ENCODE data around the gene HNF4A. TPM values are rescaled to one million over a fixed set of nuclear protein-coding genes. Genes with fewer than 3 reads are reported as not detected.

HNF4A gene
- total RNA-seq, 1 donor from 2014 or later: not detected

GRCh38 chr20:44358776-44359175, 3.3 kb downstream of the HNF4A start:
- peaks cover 2 to 7% (median 5%) of the 10 kb centered on the region in 3 donors for H3K27me3 ChIP-seq (ENCODE audit: control insufficient read depth in 3 of 3, insufficient read depth in 3 of 3, low read length in 3 of 3)
- H3K9me3 ChIP-seq (ENCODE audit: control insufficient read depth in 3 of 3, low read length in 3 of 3): no peaks in the 10 kb centered on the region
- no peak overlapping the region for H3K9ac ChIP-seq (ENCODE audit: low read depth in 1 of 3, low read length in 3 of 3)
- no peak overlapping the region for H3K27ac ChIP-seq (ENCODE audit: low read depth, low read length)
- no peaks in the 10 kb centered on the region for H3K4me1 ChIP-seq (ENCODE audit: control insufficient read depth in 3 of 3, insufficient read depth in 3 of 3, low read length in 3 of 3)
- H3K4me3 ChIP-seq (ENCODE audit: low read length in 3 of 3): no peak overlapping the region
- no peaks in the 10 kb centered on the region for H3K36me3 ChIP-seq (ENCODE audit: control insufficient read depth in 3 of 3, insufficient read depth in 3 of 3, low read length in 3 of 3)

DNA sequence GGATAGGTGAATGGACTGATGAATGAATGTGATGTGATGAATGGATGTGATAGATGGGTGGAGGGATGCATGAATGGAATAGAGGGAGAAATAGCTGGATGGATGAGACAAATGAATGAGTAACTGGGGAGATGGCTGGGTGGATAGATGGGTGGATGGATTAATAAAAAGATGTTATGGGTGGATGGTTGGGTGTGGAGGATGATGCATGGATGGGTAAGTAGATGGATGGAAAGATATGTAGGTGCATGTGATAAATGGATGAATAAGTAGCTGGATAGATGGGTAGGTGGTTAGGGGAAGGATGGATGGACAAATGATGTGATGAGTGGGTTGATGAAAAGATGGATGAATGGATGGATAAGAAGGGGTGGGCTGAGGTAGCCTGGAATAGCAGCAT, 4.7 kb downstream of the HNF4A start:
- no peak overlapping the region for H3K9ac ChIP-seq (ENCODE audit: low read depth in 1 of 3, low read length in 3 of 3)
- H3K27me3 ChIP-seq (ENCODE audit: control insufficient read depth in 3 of 3, insufficient read depth in 3 of 3, low read length in 3 of 3): peaks cover 5 to 7% (median 5%) of the 10 kb centered on the region in 3 donors
- no peak overlapping the region for H3K27ac ChIP-seq (ENCODE audit: low read depth, low read length)
- H3K4me3 ChIP-seq (ENCODE audit: low read length in 3 of 3): no peak overlapping the region
- no peaks in the 10 kb centered on the region for H3K9me3 ChIP-seq (ENCODE audit: control insufficient read depth in 3 of 3, low read length in 3 of 3)
- H3K4me1 ChIP-seq (ENCODE audit: control insufficient read depth in 3 of 3, insufficient read depth in 3 of 3, low read length in 3 of 3): no peaks in the 10 kb centered on the region
- no peaks in the 10 kb centered on the region for H3K36me3 ChIP-seq (ENCODE audit: control insufficient read depth in 3 of 3, insufficient read depth in 3 of 3, low read length in 3 of 3)

DNA sequence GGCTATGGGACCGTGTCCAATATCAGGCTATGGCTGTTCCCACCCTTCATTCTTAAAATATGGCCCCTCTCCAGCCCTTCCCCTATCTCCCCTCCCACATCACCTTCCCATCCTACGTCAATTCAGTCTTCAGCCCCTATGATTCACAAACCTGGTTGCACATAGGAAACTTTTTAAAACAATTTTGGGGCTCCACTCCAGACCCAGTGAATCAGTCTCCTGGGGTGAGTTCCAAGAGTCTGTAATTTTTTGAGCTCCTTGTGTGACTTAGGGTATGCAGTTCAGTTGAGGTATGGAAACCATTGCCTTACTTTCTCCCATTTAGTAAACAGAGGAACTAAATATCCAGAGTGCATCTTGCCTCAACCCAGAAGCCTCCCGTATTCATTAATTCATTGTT, 5.5 kb downstream of the HNF4A start:
- Histone ChIP-seq H3K4me3 (ENCODE audit: low read length in 3 of 3) (no peak overlapping the region), H3K4me1 (ENCODE audit: control insufficient read depth in 3 of 3, insufficient read depth in 3 of 3, low read length in 3 of 3) (no peaks in the 10 kb centered on the region), H3K27ac (ENCODE audit: low read depth, low read length) (no peak overlapping the region), H3K36me3 (ENCODE audit: control insufficient read depth in 3 of 3, insufficient read depth in 3 of 3, low read length in 3 of 3) (no peaks in the 10 kb centered on the region), H3K9me3 (ENCODE audit: control insufficient read depth in 3 of 3, low read length in 3 of 3) (no peaks in the 10 kb centered on the region), H3K9ac (ENCODE audit: low read depth in 1 of 3, low read length in 3 of 3) (no peak overlapping the region), H3K27me3 (ENCODE audit: control insufficient read depth in 3 of 3, insufficient read depth in 3 of 3, low read length in 3 of 3) (peaks cover 5 to 7% (median 5%) of the 10 kb centered on the region in 3 donors)

DNA sequence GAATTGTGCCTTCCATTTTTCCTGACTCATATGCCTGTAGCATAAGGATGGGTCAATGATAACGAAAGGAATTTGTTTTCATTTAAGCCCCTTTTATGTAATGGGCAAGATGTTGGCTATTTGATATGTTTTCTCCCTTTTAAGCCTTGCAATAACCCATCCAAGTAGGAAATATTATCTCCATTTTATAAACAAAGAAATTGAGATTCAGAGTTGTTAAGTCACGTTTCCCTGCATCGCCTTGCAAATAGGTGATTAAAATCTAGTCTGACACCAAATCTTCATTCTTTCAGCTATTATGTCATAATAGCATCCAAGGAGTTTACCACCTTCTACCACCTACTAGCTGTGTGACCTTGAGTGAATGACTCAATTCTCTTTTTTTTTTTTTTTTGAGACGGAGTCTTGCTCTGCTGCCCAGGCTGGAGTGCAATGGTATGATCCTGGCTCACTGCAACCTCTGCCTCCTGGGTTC, 7.0 kb downstream of the HNF4A start:
- Histone ChIP-seq H3K4me1 (ENCODE audit: control insufficient read depth in 3 of 3, insufficient read depth in 3 of 3, low read length in 3 of 3) (no peaks in the 10 kb centered on the region), H3K9ac (ENCODE audit: low read depth in 1 of 3, low read length in 3 of 3) (no peak overlapping the region)

DNA sequence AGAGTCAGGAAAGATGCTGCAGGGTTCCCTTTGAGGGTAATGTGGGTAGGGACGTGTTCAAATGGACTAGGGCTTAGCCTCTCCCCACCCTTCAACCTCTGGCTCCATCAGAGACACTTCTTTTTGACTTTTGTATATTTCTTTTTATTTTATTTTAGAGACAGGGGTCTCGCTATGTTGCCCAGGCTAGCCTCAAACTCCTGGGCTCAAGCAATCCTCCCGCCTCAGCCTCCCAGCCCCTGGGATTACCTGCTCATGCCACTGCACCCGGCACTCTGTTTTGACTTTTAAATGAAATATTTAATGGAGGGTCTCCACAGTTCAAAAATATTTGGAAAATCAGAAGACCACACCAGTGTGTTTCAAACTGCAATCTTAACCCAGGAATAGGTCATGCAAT, 8.6 kb downstream of the HNF4A start:
- no peak overlapping the region for H3K9ac ChIP-seq (ENCODE audit: low read depth in 1 of 3, low read length in 3 of 3)

More for the DNA sequence above, 7.0 kb downstream of the HNF4A start:
- Histone ChIP-seq H3K9me3 (ENCODE audit: control insufficient read depth in 3 of 3, low read length in 3 of 3) (no peaks in the 10 kb centered on the region), H3K36me3 (ENCODE audit: control insufficient read depth in 3 of 3, insufficient read depth in 3 of 3, low read length in 3 of 3) (no peaks in the 10 kb centered on the region), H3K4me3 (ENCODE audit: low read length in 3 of 3) (no peak overlapping the region), H3K27me3 (ENCODE audit: control insufficient read depth in 3 of 3, insufficient read depth in 3 of 3, low read length in 3 of 3) (peaks cover 0 to 7% (median 3%) of the 10 kb centered on the region in 3 donors), H3K27ac (ENCODE audit: low read depth, low read length) (no peak overlapping the region)

GRCh38 chr20:44364780-44365179, 9.3 kb downstream of the HNF4A start:
- no peak overlapping the region for H3K4me3 ChIP-seq (ENCODE audit: low read length in 3 of 3)
- H3K9ac ChIP-seq (ENCODE audit: low read depth in 1 of 3, low read length in 3 of 3): no peak overlapping the region
- H3K4me1 ChIP-seq (ENCODE audit: control insufficient read depth in 3 of 3, insufficient read depth in 3 of 3, low read length in 3 of 3): no peaks in the 10 kb centered on the region
- H3K27me3 ChIP-seq (ENCODE audit: control insufficient read depth in 3 of 3, insufficient read depth in 3 of 3, low read length in 3 of 3): peaks cover 0 to 3% (median 0%) of the 10 kb centered on the region in 3 donors
- no peak overlapping the region for H3K27ac ChIP-seq (ENCODE audit: low read depth, low read length)
- H3K36me3 ChIP-seq (ENCODE audit: control insufficient read depth in 3 of 3, insufficient read depth in 3 of 3, low read length in 3 of 3): no peaks in the 10 kb centered on the region
- H3K9me3 ChIP-seq (ENCODE audit: control insufficient read depth in 3 of 3, low read length in 3 of 3): no peaks in the 10 kb centered on the region

More for the DNA sequence above, 8.6 kb downstream of the HNF4A start:
- Histone ChIP-seq H3K9me3 (ENCODE audit: control insufficient read depth in 3 of 3, low read length in 3 of 3) (no peaks in the 10 kb centered on the region), H3K27ac (ENCODE audit: low read depth, low read length) (no peak overlapping the region), H3K4me1 (ENCODE audit: control insufficient read depth in 3 of 3, insufficient read depth in 3 of 3, low read length in 3 of 3) (no peaks in the 10 kb centered on the region), H3K4me3 (ENCODE audit: low read length in 3 of 3) (no peak overlapping the region), H3K27me3 (ENCODE audit: control insufficient read depth in 3 of 3, insufficient read depth in 3 of 3, low read length in 3 of 3) (peaks cover 0 to 3% (median 1%) of the 10 kb centered on the region in 3 donors), H3K36me3 (ENCODE audit: control insufficient read depth in 3 of 3, insufficient read depth in 3 of 3, low read length in 3 of 3) (no peaks in the 10 kb centered on the region)

- Histone ChIP-seq H3K4me1 (ENCODE audit: control insufficient read depth in 3 of 3, insufficient read depth in 3 of 3, low read length in 3 of 3) (no peaks in the 10 kb centered on the region), H3K9ac (ENCODE audit: low read depth in 1 of 3, low read length in 3 of 3) (no peak overlapping the region), H3K9me3 (ENCODE audit: control insufficient read depth in 3 of 3, low read length in 3 of 3) (no peaks in the 10 kb centered on the region), H3K36me3 (ENCODE audit: control insufficient read depth in 3 of 3, insufficient read depth in 3 of 3, low read length in 3 of 3) (no peaks in the 10 kb centered on the region), H3K27me3 (ENCODE audit: control insufficient read depth in 3 of 3, insufficient read depth in 3 of 3, low read length in 3 of 3) (peaks cover 0 to 6% (median 0%) of the 10 kb centered on the region in 3 donors), H3K27ac (ENCODE audit: low read depth, low read length) (no peak overlapping the region), H3K4me3 (ENCODE audit: low read length in 3 of 3) (no peak overlapping the region)
These were observed 12.2 kb downstream of the HNF4A start for GRCh38 chr20:44367746-44368145.

GRCh38 chr20:44370639-44371218, 15.2 kb downstream of the HNF4A start:
- Histone ChIP-seq H3K9me3 (ENCODE audit: control insufficient read depth in 3 of 3, low read length in 3 of 3) (no peaks in the 10 kb centered on the region), H3K27ac (ENCODE audit: low read depth, low read length) (no peak overlapping the region), H3K4me1 (ENCODE audit: control insufficient read depth in 3 of 3, insufficient read depth in 3 of 3, low read length in 3 of 3) (no peaks in the 10 kb centered on the region), H3K27me3 (ENCODE audit: control insufficient read depth in 3 of 3, insufficient read depth in 3 of 3, low read length in 3 of 3) (peaks cover 0 to 5% (median 0%) of the 10 kb centered on the region in 3 donors), H3K36me3 (ENCODE audit: control insufficient read depth in 3 of 3, insufficient read depth in 3 of 3, low read length in 3 of 3) (no peaks in the 10 kb centered on the region), H3K4me3 (ENCODE audit: low read length in 3 of 3) (no peak overlapping the region), H3K9ac (ENCODE audit: low read depth in 1 of 3, low read length in 3 of 3) (no peak overlapping the region)

- Histone ChIP-seq H3K36me3 (ENCODE audit: control insufficient read depth in 3 of 3, insufficient read depth in 3 of 3, low read length in 3 of 3) (no peaks in the 10 kb centered on the region), H3K4me3 (ENCODE audit: low read length in 3 of 3) (no peak overlapping the region), H3K4me1 (ENCODE audit: control insufficient read depth in 3 of 3, insufficient read depth in 3 of 3, low read length in 3 of 3) (no peaks in the 10 kb centered on the region), H3K27ac (ENCODE audit: low read depth, low read length) (no peak overlapping the region), H3K27me3 (ENCODE audit: control insufficient read depth in 3 of 3, insufficient read depth in 3 of 3, low read length in 3 of 3) (peaks cover 0 to 4% (median 0%) of the 10 kb centered on the region in 3 donors), H3K9ac (ENCODE audit: low read depth in 1 of 3, low read length in 3 of 3) (no peak overlapping the region), H3K9me3 (ENCODE audit: control insufficient read depth in 3 of 3, low read length in 3 of 3) (no peaks in the 10 kb centered on the region)
These were observed 27.1 kb downstream of the HNF4A start for GRCh38 chr20:44382641-44383040.

- Histone ChIP-seq H3K9me3 (ENCODE audit: control insufficient read depth in 3 of 3, low read length in 3 of 3) (no peaks in the 10 kb centered on the region), H3K27me3 (ENCODE audit: control insufficient read depth in 3 of 3, insufficient read depth in 3 of 3, low read length in 3 of 3) (peaks cover 12 to 18% (median 14%) of the 10 kb centered on the region in 3 donors), H3K36me3 (ENCODE audit: control insufficient read depth in 3 of 3, insufficient read depth in 3 of 3, low read length in 3 of 3) (no peaks in the 10 kb centered on the region), H3K27ac (ENCODE audit: low read depth, low read length) (no peak overlapping the region), H3K4me3 (ENCODE audit: low read length in 3 of 3) (no peak overlapping the region), H3K9ac (ENCODE audit: low read depth in 1 of 3, low read length in 3 of 3) (no peak overlapping the region), H3K4me1 (ENCODE audit: control insufficient read depth in 3 of 3, insufficient read depth in 3 of 3, low read length in 3 of 3) (peaks cover 0 to 5% (median 3%) of the 10 kb centered on the region in 3 donors)
These were observed 29.0 kb downstream of the HNF4A start for GRCh38 chr20:44384423-44385027.

All from skeletal muscle tissue (tissue), 4 donors.